HL-60 (cell line): ENCODE measurements around the gene TTLL8.

Source experiments
- CTCF ChIP-seq: IDR thresholded peaks from one replicate; pipeline ENCODE4 v1.5.1; 2011; ENCODE audit warnings: low read length, control low read depth, inconsistent platforms; ENCODE audit not compliant: insufficient read depth
- GABPA ChIP-seq: IDR thresholded peaks from 2 replicates; pipeline ENCODE4 v1.6.1; 2012; ENCODE audit warnings: low read depth
- POLR2AphosphoS5 ChIP-seq: IDR thresholded peaks from 2 replicates; pipeline ENCODE4 v1.6.1; 2012; ENCODE audit warnings: low read depth
- REST ChIP-seq: IDR thresholded peaks from 2 replicates; pipeline ENCODE4 v1.6.1; 2012; ENCODE audit warnings: low read depth; ENCODE audit not compliant: insufficient replicate concordance

GRCh38 chr22:50040717-50041116, 17.4 kb downstream of the TTLL8 start:
- TF ChIP-seq CTCF (no peak), GABPA (no peak), POLR2AphosphoS5 (no peak), REST (no peak)
